GM12892 (cell line): ENCODE measurements around the gene EXTL1.

Experiments
- DNase-seq: peaks from one replicate; pipeline ENCODE4 v3.0.0; 2011; ENCODE audit not compliant: insufficient read length
- FAIRE-seq: peaks from 2 replicates; lab custom pipeline; 2011; peaks lifted over from hg19 to GRCh38; lab: Jason Lieb, UNC
- POLR2A ChIP-seq: IDR thresholded peaks from 2 replicates; pipeline ENCODE4 v1.6.1; 2011; ENCODE audit warnings: low read depth, low read length, control low read depth
- POLR2AphosphoS5 ChIP-seq: IDR thresholded peaks from 2 replicates; pipeline ENCODE4 v1.6.1; 2011; ENCODE audit warnings: low read depth, low read length, control low read depth
- TAF1 ChIP-seq: IDR thresholded peaks from 2 replicates; pipeline ENCODE4 v1.6.1; 2011; ENCODE audit warnings: low read depth, mild to moderate bottlenecking, control low read depth, low read length, borderline replicate concordance

EXTL1 gene

GRCh38 chr1:25990251-25990650, 31.3 kb upstream of the EXTL1 start:
- DNase-seq (no peak), FAIRE-seq (no peak)

GRCh38 chr1:25990702-25991395, 30.7 kb upstream of the EXTL1 start:
- FAIRE-seq (no peak), DNase-seq (no peak)
- TF ChIP-seq TAF1: no peak
- no peak for TF ChIP-seq POLR2A
- no peak for TF ChIP-seq POLR2AphosphoS5

More at GRCh38 chr1:25990251-25990650, 31.3 kb upstream of the EXTL1 start:
- TF ChIP-seq POLR2A (no peak), POLR2AphosphoS5 (no peak), TAF1 (no peak)

GRCh38 chr1:25991937-25992688, 29.5 kb upstream of the EXTL1 start:
- no peak for FAIRE-seq
- no peak for DNase-seq
- no peak for TF ChIP-seq TAF1
- no peak for TF ChIP-seq POLR2A
- TF ChIP-seq POLR2AphosphoS5: no peak

- DNase-seq: no peak
- no peak for FAIRE-seq
- no peak for TF ChIP-seq POLR2A
- no peak for TF ChIP-seq POLR2AphosphoS5
- TF ChIP-seq TAF1: no peak
Measured at GRCh38 chr1:25992689-25993171, 28.8 kb upstream of the EXTL1 start.

- no peak for FAIRE-seq
- TF ChIP-seq POLR2AphosphoS5 (no peak), POLR2A (no peak), TAF1 (no peak)
- DNase-seq: no peak
Measured at GRCh38 chr1:25993197-25993951, 28.2 kb upstream of the EXTL1 start.

- TF ChIP-seq POLR2A (no peak), TAF1 (no peak), POLR2AphosphoS5 (no peak)
Measured at GRCh38 chr1:25994402-25995150, 27.0 kb upstream of the EXTL1 start.

GRCh38 chr1:25996966-25997827, 24.4 kb upstream of the EXTL1 start:
- TF ChIP-seq POLR2AphosphoS5 (no peak), POLR2A (peak; percentile 38; the same call in 1 of the 2 replicates)
- FAIRE-seq: peak; percentile 27
- no peak for DNase-seq

More at GRCh38 chr1:25994402-25995150, 27.0 kb upstream of the EXTL1 start:
- FAIRE-seq: no peak
- DNase-seq: no peak

- TF ChIP-seq POLR2A (no peak; the same call in 1 of the 2 replicates), TAF1 (peak; percentile 74; the same call in 1 of the 2 replicates), POLR2AphosphoS5 (no peak)
- DNase-seq: peak; percentile 83
- FAIRE-seq: peak; percentile 98
Measured at GRCh38 chr1:25997828-25998761, 23.5 kb upstream of the EXTL1 start, which contains the start of gene PAFAH2. Gene PAFAH2, minus strand, starts transcription at chr1:25998063. Its CDS starts 7,247 bp downstream, at chr1:25990816.
